Tibial nerve (tissue), 4 donors: ENCODE measurements around the gene KIFBP. TPM values are rescaled to one million over a fixed set of nuclear protein-coding genes. Genes with fewer than 3 reads are reported as not detected.
"Not testable (repeated sequence)": the region's sequence is repeated elsewhere in the genome, so short reads cannot be mapped to it uniquely, and the experiment has no call there.

Experiments used
- DNase-seq, 2 donors: peaks; one replicate each; pipeline ENCODE4 v3.0.0-alpha.2; 2019; ENCODE audit warnings: low spot score in 2 of 2
- H3K27ac ChIP-seq, 4 donors: fragments of 200-600 bp; sonication (generic) in 3 of 4; one replicate each; pipeline ENCODE4 v1.5.1; 2017 to 2019; ENCODE audit warnings: mild to moderate bottlenecking in 1 of 4
- H3K27me3 ChIP-seq, 2 donors: fragments of 200-600 bp; sonication (generic) in 1 of 2; one replicate each; pipeline versions ENCODE4 v1.5.1 to v1.6.0; 2017 to 2019
- H3K36me3 ChIP-seq, 3 donors: fragments of 200-600 bp; sonication (generic); one replicate each; pipeline ENCODE4 v1.5.1; 2018 to 2019
- H3K4me1 ChIP-seq, 4 donors: fragments of 200-600 bp; sonication (generic) in 3 of 4; one replicate each; pipeline ENCODE4 v1.5.1; 2017 to 2019
- H3K4me3 ChIP-seq, 4 donors: fragments of 200-600 bp; sonication (generic) in 3 of 4; one replicate each; pipeline ENCODE4 v1.5.1; 2017 to 2019; ENCODE audit warnings: mild to moderate bottlenecking in 1 of 4, moderate library complexity in 1 of 4
- H3K9me3 ChIP-seq, 4 donors: fragments of 200-600 bp; sonication (generic) in 3 of 4; one replicate each; pipeline ENCODE4 v1.5.1; 2017 to 2019
- EP300 ChIP-seq, 2 donors: sonication (generic); formaldehyde crosslinking; IDR thresholded peaks; one replicate each; pipeline ENCODE4 v1.6.1; 2017; ENCODE audit warnings: antibody characterized with exemption in 2 of 2, mild to moderate bottlenecking in 1 of 2
- POLR2A ChIP-seq, 2 donors: fragments of 450-650 bp; IDR thresholded peaks; one replicate each; pipeline ENCODE4 v1.6.1; 2017; ENCODE audit warnings: antibody characterized with exemption in 2 of 2, mild to moderate bottlenecking in 2 of 2, moderate library complexity in 2 of 2
- WGBS, 2 donors: methylation state at CpG; one replicate each; pipeline ENCODE4 v1.1.5; 2018; 5-methylcytosine and 5-hydroxymethylcytosine counted together
- total RNA-seq, 4 donors: library from RNA; depleted of rRNA; stranded (reverse); fragments of >200 nt; gene quantifications; one replicate each; pipeline ENCODE4 v1.1.0, GENCODE V29; 2016
- TF ChIP-seq, protein P1 (sequence below), 5 experiments: fragments of 200-600 bp in 3 of 5; fragments of 450-650 bp in 2 of 5; sonication (generic) in 3 of 5; IDR thresholded peaks; one replicate each; pipeline ENCODE4 v1.5.1; 2016 to 2019; ENCODE audit warnings: antibody characterized with exemption in 5 of 5, mild to moderate bottlenecking in 3 of 5, moderate library complexity in 2 of 5

The KIFBP gene
- total RNA-seq, 4 donors from 2014 or later, result 28.0 to 51.3 (median 43.5) TPM

DNA sequence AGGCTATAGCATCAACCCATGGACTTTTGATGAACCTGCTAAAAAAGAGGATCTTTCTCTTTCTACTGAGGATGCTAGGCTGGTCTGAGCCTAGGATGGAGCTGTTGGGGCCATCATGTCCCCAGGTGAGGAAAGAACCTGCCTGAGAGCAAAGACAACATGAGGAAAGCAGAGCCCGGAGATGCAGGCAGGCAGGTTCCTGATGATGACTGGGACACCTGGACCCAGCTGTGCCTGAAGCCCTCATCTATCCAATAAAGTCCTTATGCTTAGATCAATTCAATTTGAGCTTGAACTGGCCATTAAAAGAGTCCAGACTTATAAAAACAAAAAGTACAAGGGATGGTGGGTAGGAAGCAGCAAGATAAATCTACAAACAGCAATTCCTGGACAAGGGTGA is 48.9 kb downstream of the KIFBP start:
- Histone ChIP-seq H3K27ac (no peak overlapping the region), H3K36me3 (no peaks in the 10 kb centered on the region), H3K4me1 (no peaks in the 10 kb centered on the region), H3K9me3 (no peaks in the 10 kb centered on the region), H3K4me3 (no peak overlapping the region), H3K27me3 (no peaks in the 10 kb centered on the region)
- 95 to 100% methylated on average over 1 of the region's 1 CpG for WGBS, 2 donors
- TF ChIP-seq EP300 (IDR thresholded peaks at IDR 0.05), result no peak
- TF ChIP-seq, protein P1, sequence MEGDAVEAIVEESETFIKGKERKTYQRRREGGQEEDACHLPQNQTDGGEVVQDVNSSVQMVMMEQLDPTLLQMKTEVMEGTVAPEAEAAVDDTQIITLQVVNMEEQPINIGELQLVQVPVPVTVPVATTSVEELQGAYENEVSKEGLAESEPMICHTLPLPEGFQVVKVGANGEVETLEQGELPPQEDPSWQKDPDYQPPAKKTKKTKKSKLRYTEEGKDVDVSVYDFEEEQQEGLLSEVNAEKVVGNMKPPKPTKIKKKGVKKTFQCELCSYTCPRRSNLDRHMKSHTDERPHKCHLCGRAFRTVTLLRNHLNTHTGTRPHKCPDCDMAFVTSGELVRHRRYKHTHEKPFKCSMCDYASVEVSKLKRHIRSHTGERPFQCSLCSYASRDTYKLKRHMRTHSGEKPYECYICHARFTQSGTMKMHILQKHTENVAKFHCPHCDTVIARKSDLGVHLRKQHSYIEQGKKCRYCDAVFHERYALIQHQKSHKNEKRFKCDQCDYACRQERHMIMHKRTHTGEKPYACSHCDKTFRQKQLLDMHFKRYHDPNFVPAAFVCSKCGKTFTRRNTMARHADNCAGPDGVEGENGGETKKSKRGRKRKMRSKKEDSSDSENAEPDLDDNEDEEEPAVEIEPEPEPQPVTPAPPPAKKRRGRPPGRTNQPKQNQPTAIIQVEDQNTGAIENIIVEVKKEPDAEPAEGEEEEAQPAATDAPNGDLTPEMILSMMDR (IDR thresholded peaks at IDR 0.05), result no peak
- TF ChIP-seq POLR2A (IDR thresholded peaks at IDR 0.05), result no peak
- no peak for DNase-seq

DNA sequence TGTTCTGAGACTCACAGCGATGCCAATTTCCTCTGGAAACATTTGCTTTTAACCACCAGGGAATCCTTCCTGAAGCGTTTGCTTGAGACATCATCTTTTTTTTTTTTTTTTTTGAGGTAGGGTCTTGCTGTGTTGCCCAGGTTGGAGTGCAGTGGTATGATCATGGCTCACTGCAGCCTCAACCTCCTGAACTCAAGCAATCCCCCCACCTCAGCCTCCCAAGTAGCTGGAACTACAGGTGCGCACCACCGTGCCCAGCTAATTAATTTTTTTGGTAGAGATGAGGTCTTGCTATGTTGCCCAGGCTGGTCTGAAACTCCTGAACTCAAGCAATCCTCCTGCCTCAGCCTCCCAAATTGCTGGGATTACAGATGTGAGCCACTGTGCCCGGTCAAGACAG is 52.3 kb downstream of the KIFBP start:
- not testable (repeated sequence) for DNase-seq, H3K9me3 ChIP-seq, H3K4me1 ChIP-seq, H3K4me3 ChIP-seq, H3K27ac ChIP-seq, H3K27me3 ChIP-seq, H3K36me3 ChIP-seq
- 68 to 74% methylated on average over 5 of the region's 5 CpGs for WGBS, 2 donors

DNA sequence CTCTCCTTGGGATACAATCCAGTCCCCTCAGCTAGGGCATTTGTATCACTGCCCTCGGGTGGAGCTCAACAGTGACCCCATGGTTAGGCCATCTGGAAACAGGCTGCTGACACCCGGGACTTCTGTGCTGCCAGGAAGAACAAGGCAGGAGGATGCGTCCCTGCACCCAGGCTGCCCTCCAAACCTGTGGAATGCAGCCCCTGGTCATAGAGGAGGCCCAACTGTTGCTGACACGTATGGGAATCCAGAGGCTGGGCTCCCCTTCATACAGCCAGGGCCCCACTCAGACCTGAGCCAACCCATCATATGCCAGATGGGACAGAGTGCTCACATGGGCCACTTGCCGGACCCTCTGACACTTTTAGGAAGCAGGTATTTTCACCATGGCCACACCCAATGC is 53.8 kb downstream of the KIFBP start:
- Histone ChIP-seq H3K9me3 (no peaks in the 10 kb centered on the region), H3K4me1 (peaks cover 0 to 3% (median 0%) of the 10 kb centered on the region in 4 donors), H3K36me3 (no peaks in the 10 kb centered on the region), H3K4me3 (no peak overlapping the region), H3K27me3 (no peaks in the 10 kb centered on the region), H3K27ac (no peak overlapping the region)
- 70 to 88% methylated on average over 1 to 5 of the region's 5 CpGs for WGBS, 2 donors
- no peak for DNase-seq
- TF ChIP-seq EP300 (IDR thresholded peaks at IDR 0.05) (no peak), POLR2A (IDR thresholded peaks at IDR 0.05) (no peak)
- TF ChIP-seq, protein P1 (IDR thresholded peaks at IDR 0.05), result no peak

DNA sequence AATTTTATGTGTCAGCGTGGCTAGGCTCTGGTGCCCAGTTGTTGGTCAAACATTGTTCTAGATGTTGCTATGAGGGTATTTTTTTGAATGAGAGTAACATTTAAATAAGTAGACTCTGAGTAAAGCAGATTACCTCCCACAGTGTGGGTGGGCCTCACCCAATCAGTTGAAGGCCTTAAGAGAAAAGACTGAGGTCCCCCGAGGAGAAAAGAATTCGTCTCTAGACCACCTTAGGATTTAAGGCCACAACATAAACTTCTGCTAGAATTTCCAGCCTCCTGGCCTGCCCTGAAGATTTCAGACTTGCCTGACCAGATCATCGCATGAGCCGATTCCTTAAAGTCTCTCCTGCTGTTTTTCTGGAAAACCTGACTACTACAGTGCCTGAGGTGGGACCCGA is 54.2 kb downstream of the KIFBP start:
- Histone ChIP-seq H3K36me3 (no peaks in the 10 kb centered on the region), H3K27me3 (no peaks in the 10 kb centered on the region), H3K27ac (no peak overlapping the region), H3K4me1 (peaks cover 0 to 3% (median 0%) of the 10 kb centered on the region in 4 donors), H3K9me3 (no peaks in the 10 kb centered on the region), H3K4me3 (no peak overlapping the region)
- 95% methylated on average over 6 of the region's 6 CpGs for WGBS, 2 donors
- no peak for TF ChIP-seq POLR2A (IDR thresholded peaks at IDR 0.05)
- no peak for TF ChIP-seq EP300 (IDR thresholded peaks at IDR 0.05)
- TF ChIP-seq, protein P1 (IDR thresholded peaks at IDR 0.05), result no peak
- no peak for DNase-seq

DNA sequence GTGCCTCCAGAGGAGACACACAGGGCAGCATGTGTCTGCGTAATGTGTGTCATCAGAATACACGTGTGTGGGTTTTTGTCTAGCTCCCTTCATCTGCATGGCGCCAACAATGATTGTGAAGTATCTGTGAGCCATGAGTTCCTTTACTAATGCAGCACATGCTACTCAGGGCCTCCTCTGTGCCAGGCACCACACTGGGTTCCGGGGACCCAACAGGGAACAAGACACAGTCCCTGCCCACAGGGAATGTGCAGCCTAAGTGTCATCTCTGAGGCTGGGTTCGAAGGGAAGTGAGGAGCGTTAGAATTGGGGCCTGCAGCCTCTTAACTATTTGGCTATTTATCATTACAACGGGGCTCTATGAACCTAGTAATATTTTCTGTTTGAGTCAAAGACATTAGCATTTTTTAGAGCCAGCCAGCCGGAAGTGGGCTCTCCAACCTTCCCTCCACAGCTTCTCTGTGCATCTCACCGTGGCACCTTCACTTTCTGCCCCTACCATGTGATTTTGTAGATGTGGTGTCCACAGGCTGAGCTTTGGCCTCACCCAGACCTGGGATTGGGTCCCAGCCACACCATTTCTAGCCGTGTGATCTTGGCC is 55.4 kb downstream of the KIFBP start:
- peak overlapping the region in 2 of 4 donors; percentile 8 to 75 for H3K27ac ChIP-seq
- peaks cover 0 to 3% (median 0%) of the 10 kb centered on the region in 4 donors for H3K4me1 ChIP-seq
- H3K9me3 ChIP-seq, result no peaks in the 10 kb centered on the region
- no peak for TF ChIP-seq EP300 (IDR thresholded peaks at IDR 0.05)
- TF ChIP-seq, protein P1 (IDR thresholded peaks at IDR 0.05), result no peak
- DNase-seq, result no peak
- H3K36me3 ChIP-seq, result no peaks in the 10 kb centered on the region
- 58 to 76% methylated on average over 10 of the region's 10 CpGs for WGBS, 2 donors
- no peak overlapping the region for H3K4me3 ChIP-seq
- no peaks in the 10 kb centered on the region for H3K27me3 ChIP-seq

DNA sequence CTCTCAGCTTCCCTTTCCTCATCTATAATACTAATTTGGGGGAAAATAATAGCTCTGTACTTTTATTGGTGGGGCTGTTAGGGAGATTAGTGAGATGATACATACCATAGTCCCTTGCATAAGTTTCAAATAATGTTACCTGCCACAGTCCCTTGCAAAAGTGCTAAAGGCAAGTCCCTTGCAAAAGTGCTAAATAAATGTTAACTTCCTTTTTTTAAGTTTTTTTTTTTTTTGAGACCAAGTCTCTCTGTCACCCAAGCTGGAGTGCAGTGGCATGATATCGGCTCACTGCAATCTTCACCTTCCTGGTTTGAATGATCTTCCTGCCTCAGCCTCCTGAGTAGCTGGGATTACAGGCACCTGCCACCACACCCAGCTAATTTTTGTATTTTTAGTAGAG is 55.9 kb downstream of the KIFBP start:
- DNase-seq, result no peak
- no peak overlapping the region for H3K4me3 ChIP-seq
- peak overlapping the region in 3 of 4 donors; percentile 67 to 75 (median 69) for H3K27ac ChIP-seq
- no peaks in the 10 kb centered on the region for H3K36me3 ChIP-seq
- TF ChIP-seq POLR2A (IDR thresholded peaks at IDR 0.05) (no peak), EP300 (IDR thresholded peaks at IDR 0.05) (no peak)
- TF ChIP-seq, protein P1 (IDR thresholded peaks at IDR 0.05), result no peak
- H3K4me1 ChIP-seq, result peaks cover 0 to 3% (median 0%) of the 10 kb centered on the region in 4 donors
- H3K9me3 ChIP-seq, result no peaks in the 10 kb centered on the region
- WGBS, 2 donors, result 78 to 95% methylated on average over 1 of the region's 1 CpG
- no peaks in the 10 kb centered on the region for H3K27me3 ChIP-seq
